Mesenchymal stem cell (in vitro differentiated cells and primary cell): ENCODE data around the gene DTX3. TPM values are rescaled to one million over a fixed set of nuclear protein-coding genes. Genes with fewer than 3 reads are reported as not detected.

Source experiments
- DNase-seq: peaks from one replicate; pipeline ENCODE4 v3.0.0-alpha.2; 2013
- H2AFZ ChIP-seq: one replicate; pipeline ENCODE4 v1.6.1; 2013; ENCODE audit warnings: low read depth, mild to moderate bottlenecking, control low read depth, inconsistent platforms, low read length, moderate library complexity
- H2AK5ac ChIP-seq: 2 replicates; pipeline ENCODE4 v1.6.1; 2013; ENCODE audit warnings: low read length, moderate library complexity, mild to moderate bottlenecking, inconsistent platforms; ENCODE audit not compliant: severe bottlenecking
- H2BK120ac ChIP-seq: one replicate; pipeline ENCODE4 v1.6.1; 2013; ENCODE audit warnings: low read depth, mild to moderate bottlenecking, inconsistent platforms, low read length, moderate library complexity
- H2BK12ac ChIP-seq, 2 experiments: one replicate each; pipeline ENCODE4 v1.6.1; 2013; ENCODE audit warnings: inconsistent platforms in 2 of 2, low read length in 2 of 2, mild to moderate bottlenecking in 2 of 2, moderate library complexity in 2 of 2, control low read depth in 1 of 2
- H2BK15ac ChIP-seq: one replicate; pipeline ENCODE4 v1.6.1; 2013; ENCODE audit warnings: mild to moderate bottlenecking, low read depth, inconsistent platforms; ENCODE audit not compliant: poor library complexity, severe bottlenecking
- H2BK5ac ChIP-seq: 2 replicates; pipeline ENCODE4 v1.6.1; 2013; ENCODE audit warnings: low read depth, mild to moderate bottlenecking, low read length, control low read depth, inconsistent platforms; ENCODE audit not compliant: poor library complexity, severe bottlenecking
- H3K14ac ChIP-seq, 2 experiments: one replicate each; pipeline ENCODE4 v1.6.1; 2013; ENCODE audit warnings: inconsistent platforms in 2 of 2, low read length in 2 of 2, control low read depth in 1 of 2, mild to moderate bottlenecking in 1 of 2, moderate library complexity in 1 of 2
- H3K18ac ChIP-seq, 2 experiments: one replicate each; pipeline ENCODE4 v1.6.1; 2013; ENCODE audit warnings: inconsistent platforms in 2 of 2, low read length in 2 of 2, control low read depth in 1 of 2, low read depth in 1 of 2, mild to moderate bottlenecking in 1 of 2
- H3K23ac ChIP-seq, 2 experiments: one replicate each; pipeline ENCODE4 v1.6.1; 2013; ENCODE audit warnings: inconsistent platforms in 2 of 2, low read length in 2 of 2, mild to moderate bottlenecking in 2 of 2, moderate library complexity in 2 of 2, control low read depth in 1 of 2
- H3K27ac ChIP-seq: 2 replicates; pipeline ENCODE4 v1.5.1; 2013; ENCODE audit warnings: mild to moderate bottlenecking, moderate library complexity, low read length, control low read depth, inconsistent platforms; ENCODE audit not compliant: poor library complexity, severe bottlenecking
- H3K27me3 ChIP-seq, 2 experiments: 2 replicates each; pipeline versions ENCODE4 v1.6.1 to v1.7.0; 2013; ENCODE audit warnings: low read length in 2 of 2, mild to moderate bottlenecking in 2 of 2, moderate library complexity in 2 of 2, control low read depth in 1 of 2, inconsistent platforms in 1 of 2; ENCODE audit not compliant: control insufficient read depth in 1 of 2, insufficient read depth in 1 of 2
- H3K36me3 ChIP-seq, 2 experiments: 2 replicates each; pipeline versions ENCODE4 v1.6.1 to v1.7.0; 2013; ENCODE audit warnings: low read length in 2 of 2, control low read depth in 1 of 2, inconsistent platforms in 1 of 2, low read depth in 1 of 2, mild to moderate bottlenecking in 1 of 2; ENCODE audit not compliant: insufficient read depth in 2 of 2, control insufficient read depth in 1 of 2
- H3K4ac ChIP-seq, 2 experiments: one replicate each; pipeline ENCODE4 v1.6.1; 2013; ENCODE audit warnings: inconsistent platforms in 2 of 2, low read length in 2 of 2, mild to moderate bottlenecking in 2 of 2, moderate library complexity in 2 of 2, control low read depth in 1 of 2, low read depth in 1 of 2
- H3K4me1 ChIP-seq: 2 replicates; pipeline ENCODE4 v1.6.1; 2013; ENCODE audit warnings: low read depth, low read length, control low read depth; ENCODE audit not compliant: control insufficient read depth, insufficient read depth
- H3K4me2 ChIP-seq: 2 replicates; pipeline ENCODE4 v1.6.1; 2013; ENCODE audit warnings: low read length, mild to moderate bottlenecking, inconsistent platforms; ENCODE audit not compliant: poor library complexity, severe bottlenecking
- H3K4me3 ChIP-seq, 2 experiments: 2 replicates each; pipeline versions ENCODE4 v1.5.1 to v1.7.0; 2013; ENCODE audit warnings: low read length in 2 of 2, mild to moderate bottlenecking in 2 of 2, control low read depth in 1 of 2, low read depth in 1 of 2; ENCODE audit not compliant: insufficient read depth in 1 of 2
- H3K79me1 ChIP-seq: replicated peaks from 2 replicates; pipeline ENCODE4 v1.6.1; 2013; ENCODE audit warnings: mild to moderate bottlenecking, control low read depth, low read length, inconsistent platforms; ENCODE audit not compliant: poor library complexity, severe bottlenecking
- H3K9ac ChIP-seq: 2 replicates; pipeline ENCODE4 v1.7.0; 2013; ENCODE audit warnings: mild to moderate bottlenecking, low read length, moderate library complexity
- H3K9me3 ChIP-seq: 2 replicates; pipeline ENCODE4 v1.7.0; 2013; ENCODE audit warnings: mild to moderate bottlenecking, low read length; ENCODE audit not compliant: control insufficient read depth
- H4K8ac ChIP-seq: one replicate; pipeline ENCODE4 v1.6.1; 2013; ENCODE audit warnings: inconsistent platforms, mild to moderate bottlenecking, low read length, moderate library complexity
- H4K91ac ChIP-seq: one replicate; pipeline ENCODE4 v1.6.1; 2013; ENCODE audit warnings: mild to moderate bottlenecking, low read length, inconsistent platforms
- WGBS: methylation state at CpG from one replicate; pipeline ENCODE4 v1.1.7; 2013; ENCODE audit warnings: mixed read lengths; 5-methylcytosine and 5-hydroxymethylcytosine counted together
- polyA plus RNA-seq, 2 experiments: library from polyadenylated mRNA; stranded (reverse); fragments of 200-250 nt; gene quantifications; one replicate each; pipeline ENCODE4 v1.2.3, GENCODE V29; 2013

Gene DTX3, protein sequence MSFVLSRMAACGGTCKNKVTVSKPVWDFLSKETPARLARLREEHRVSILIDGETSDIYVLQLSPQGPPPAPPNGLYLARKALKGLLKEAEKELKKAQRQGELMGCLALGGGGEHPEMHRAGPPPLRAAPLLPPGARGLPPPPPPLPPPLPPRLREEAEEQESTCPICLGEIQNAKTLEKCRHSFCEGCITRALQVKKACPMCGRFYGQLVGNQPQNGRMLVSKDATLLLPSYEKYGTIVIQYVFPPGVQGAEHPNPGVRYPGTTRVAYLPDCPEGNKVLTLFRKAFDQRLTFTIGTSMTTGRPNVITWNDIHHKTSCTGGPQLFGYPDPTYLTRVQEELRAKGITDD
- 27.2 TPM for polyA plus RNA-seq (2013, experiment 1 of 2)
- 26.4 TPM for polyA plus RNA-seq (2013, experiment 2 of 2)

GRCh38 chr12:57604454-57604991, at the start of gene DTX3:
Gene DTX3, plus strand, starts transcription at chr12:57604824. Its CDS starts 1,694 bp downstream, at chr12:57606518.
- peak within 1 kb of the TSS; percentile 16 for H3K27ac ChIP-seq
- peak within 1 kb of the TSS; percentile 83 for H2BK120ac ChIP-seq
- peak within 1 kb of the TSS; percentile 72 to 81 for H3K4me3 ChIP-seq
- H4K8ac ChIP-seq, result peak within 1 kb of the TSS; percentile 99
- DNase-seq, result peak; percentile 36
- H3K36me3 ChIP-seq, result peaks cover 0 to 46% of the 10 kb centered on the region in 2 experiments
- peak within 1 kb of the TSS; percentile 89 for H3K4me2 ChIP-seq
- H2AK5ac ChIP-seq, result peak within 1 kb of the TSS; percentile 52
- H3K4me1 ChIP-seq, result peaks cover 12% of the 10 kb centered on the region
- H2BK12ac ChIP-seq, result no peak within 1 kb of the TSS
- H2BK5ac ChIP-seq, result no peak within 1 kb of the TSS
- H3K18ac ChIP-seq, result peak within 1 kb of the TSS; percentile 79 to 83
- peak within 1 kb of the TSS; percentile 90 to 96 for H3K4ac ChIP-seq
- H3K79me1 ChIP-seq, result peaks cover 15% of the 10 kb centered on the region
- peak within 1 kb of the TSS; percentile 9 to 96 for H3K14ac ChIP-seq
- H3K9ac ChIP-seq, result peak within 1 kb of the TSS; percentile 91
- H2AFZ ChIP-seq, result peak within 1 kb of the TSS; percentile 93
- peak within 1 kb of the TSS in 1 of 2 experiments; percentile 46 for H3K23ac ChIP-seq
- peak within 1 kb of the TSS; percentile 85 for H4K91ac ChIP-seq
- peak within 1 kb of the TSS; percentile 88 for H2BK15ac ChIP-seq
- H3K27me3 ChIP-seq, result peaks cover 0 to 31% of the 10 kb centered on the region in 2 experiments
- 3% methylated on average over 12 of the region's 36 CpGs for WGBS
- H3K9me3 ChIP-seq, result no peaks in the 10 kb centered on the region

DNA sequence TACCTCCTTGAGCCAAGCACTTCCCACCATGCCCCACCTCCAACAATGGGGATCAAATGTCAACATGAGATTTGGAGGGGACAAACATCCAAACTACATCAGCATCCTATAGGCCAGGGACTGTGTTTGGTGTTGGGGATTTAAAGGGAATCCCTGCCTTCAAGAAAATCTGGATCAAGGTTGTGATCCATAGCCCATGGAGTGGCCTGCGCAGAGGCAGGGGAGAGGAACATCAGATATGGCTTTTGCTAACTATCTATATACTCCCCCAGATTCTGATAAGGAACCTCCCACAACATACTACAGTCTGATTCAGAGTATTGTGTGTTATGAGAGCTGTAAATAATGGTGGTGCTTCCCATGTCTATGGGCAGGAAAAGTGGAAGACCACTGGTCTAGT, 49.7 kb upstream of the DTX3 start:
- Histone ChIP-seq H2BK15ac (no peak overlapping the region), H2AK5ac (no peak overlapping the region), H2BK120ac (no peak overlapping the region), H3K4me2 (no peak overlapping the region), H3K27ac (no peak overlapping the region), H3K79me1 (no peaks in the 10 kb centered on the region), H3K23ac (no peak overlapping the region), H3K18ac (no peak overlapping the region), H3K4me3 (no peak overlapping the region), H3K14ac (no peak overlapping the region), H2BK12ac (no peak overlapping the region), H3K4me1 (peaks cover 13% of the 10 kb centered on the region), H4K91ac (no peak overlapping the region), H3K9ac (no peak overlapping the region), H2AFZ (no peak overlapping the region), H3K4ac (no peak overlapping the region), H3K36me3 (no peaks in the 10 kb centered on the region), H4K8ac (no peak overlapping the region), H3K27me3 (peaks cover 13 to 29% of the 10 kb centered on the region in 2 experiments), H3K9me3 (no peaks in the 10 kb centered on the region), H2BK5ac (no peak overlapping the region)
- WGBS, result no CpG with 5 or more reads among the region's 1 CpG
- DNase-seq, result no peak

DNA sequence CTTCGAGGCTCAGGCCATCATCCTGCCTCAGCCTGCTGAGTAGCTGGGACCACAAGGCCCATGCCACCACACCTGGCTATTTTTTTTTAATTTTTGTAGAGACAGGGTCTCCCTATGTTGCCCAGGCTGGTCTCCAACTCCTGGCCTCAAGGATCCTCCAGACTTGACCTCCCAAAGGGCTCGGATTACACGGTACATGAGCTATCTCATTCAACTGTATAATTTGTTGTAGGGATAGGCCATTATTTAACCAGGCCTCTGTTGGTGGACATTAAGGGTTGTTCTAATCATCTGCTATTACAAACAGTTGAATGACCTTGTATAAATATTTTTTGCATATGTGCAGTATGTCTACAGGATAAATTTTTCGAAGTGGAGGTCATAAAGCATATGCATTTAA, 45.8 kb upstream of the DTX3 start:
- Histone ChIP-seq H2BK15ac (no peak overlapping the region), H2BK5ac (no peak overlapping the region), H3K14ac (no peak overlapping the region), H4K91ac (no peak overlapping the region), H3K27me3 (peaks cover 7 to 19% of the 10 kb centered on the region in 2 experiments), H3K9me3 (peaks cover 1% of the 10 kb centered on the region), H3K4me1 (no peaks in the 10 kb centered on the region), H3K27ac (no peak overlapping the region), H2BK120ac (no peak overlapping the region), H3K18ac (no peak overlapping the region), H3K23ac (no peak overlapping the region), H3K9ac (no peak overlapping the region), H2AFZ (no peak overlapping the region), H3K79me1 (no peaks in the 10 kb centered on the region), H3K4ac (no peak overlapping the region), H3K4me3 (no peak overlapping the region), H3K36me3 (no peaks in the 10 kb centered on the region), H2AK5ac (no peak overlapping the region), H3K4me2 (no peak overlapping the region), H2BK12ac (no peak overlapping the region), H4K8ac (no peak overlapping the region)
- DNase-seq, result no peak
- 44% methylated on average over 1 of the region's 4 CpGs for WGBS

- Histone ChIP-seq H3K9me3 (peaks cover 3% of the 10 kb centered on the region), H3K14ac (no peak overlapping the region), H2BK5ac (no peak overlapping the region), H3K4ac (no peak overlapping the region), H4K8ac (no peak overlapping the region), H2BK120ac (no peak overlapping the region), H3K4me3 (no peak overlapping the region), H3K27me3 (peaks cover 14 to 24% of the 10 kb centered on the region in 2 experiments), H3K23ac (no peak overlapping the region), H2AFZ (no peak overlapping the region), H2BK15ac (no peak overlapping the region), H2BK12ac (no peak overlapping the region), H3K9ac (no peak overlapping the region), H3K36me3 (no peaks in the 10 kb centered on the region), H3K4me2 (no peak overlapping the region), H2AK5ac (no peak overlapping the region), H3K18ac (no peak overlapping the region), H4K91ac (no peak overlapping the region), H3K79me1 (no peaks in the 10 kb centered on the region), H3K4me1 (no peaks in the 10 kb centered on the region), H3K27ac (no peak overlapping the region)
- DNase-seq, result no peak
- WGBS, result 96% methylated on average over 2 of the region's 2 CpGs
These were observed 44.1 kb upstream of the DTX3 start for GRCh38 chr12:57560516-57560915.
